DMS79 treated with DMSO at 0.1 percent for 48 hours (cell line): ENCODE data around the gene LRRC14B.
"Not testable (repeated sequence)": the region's sequence is repeated elsewhere in the genome, so short reads cannot be mapped to it uniquely, and the experiment has no call there.

Source experiments
- DNase-seq: peaks from one replicate; lab custom pipeline; 2025; lab: John Stamatoyannopoulos, UW

LRRC14B gene

DNA sequence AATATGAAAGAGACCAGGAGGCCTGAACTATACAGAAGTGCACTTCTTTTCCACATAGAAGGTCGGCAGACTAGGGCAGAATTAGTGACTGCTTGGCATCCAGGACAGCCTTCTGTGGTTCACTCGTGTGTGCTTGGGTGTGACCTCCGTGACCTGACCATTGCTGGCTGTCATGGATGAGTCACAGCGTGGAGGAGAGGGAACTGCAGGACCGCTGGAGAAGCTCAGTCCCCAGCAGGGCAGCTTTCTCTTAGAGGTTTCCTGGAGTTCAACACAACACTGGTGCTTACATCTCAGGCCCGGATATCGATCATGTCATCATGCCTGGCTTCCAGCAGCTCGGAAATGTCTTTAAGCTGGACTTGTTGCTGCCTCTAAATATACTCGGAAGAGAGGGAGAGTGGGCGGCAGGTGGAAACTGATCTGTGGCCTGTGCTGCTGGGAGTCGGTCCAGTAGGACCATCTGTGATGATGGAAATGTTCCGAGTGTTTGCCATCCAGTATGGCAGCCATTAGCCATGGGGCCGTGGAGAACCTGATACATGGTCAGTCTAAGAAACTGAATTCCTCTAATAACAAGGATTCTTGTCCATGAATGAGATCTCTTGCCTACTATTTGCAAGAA is 49.9 kb downstream of the LRRC14B start:
- not testable (repeated sequence) for DNase-seq

DNA sequence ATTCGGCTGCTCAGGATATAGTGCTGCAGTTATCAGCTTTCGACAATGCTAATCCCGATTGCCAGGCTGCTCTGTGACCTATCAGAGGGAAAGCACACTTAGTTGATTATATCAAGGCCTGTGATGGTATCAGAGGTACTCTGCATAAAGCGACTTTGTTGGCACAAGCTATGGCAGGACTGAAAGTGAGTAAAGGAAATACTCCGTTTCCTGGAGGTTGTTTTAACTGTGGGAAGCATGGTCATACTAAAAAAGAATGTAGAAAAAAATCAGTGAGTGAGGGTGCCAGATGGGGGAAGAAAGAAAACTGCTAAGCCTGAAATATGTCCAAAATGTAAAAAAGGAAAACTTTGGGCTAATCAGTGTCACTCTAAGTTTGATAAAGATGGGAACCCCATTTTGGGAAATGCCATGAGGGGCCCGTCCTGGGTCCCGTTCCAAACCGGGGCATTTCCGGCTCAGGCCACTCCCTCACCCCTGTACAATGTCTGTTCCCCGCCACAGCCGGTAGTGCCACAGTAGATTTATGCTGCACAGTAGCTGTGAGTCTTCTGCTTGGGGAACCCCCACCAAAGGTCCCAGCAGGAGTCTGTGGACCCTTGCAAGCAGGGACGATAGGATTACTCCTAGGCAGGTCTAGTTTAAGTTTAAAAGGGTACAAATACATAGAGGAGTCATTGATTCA is 52.5 kb downstream of the LRRC14B start:
- DNase-seq, result not testable (repeated sequence)

DNA sequence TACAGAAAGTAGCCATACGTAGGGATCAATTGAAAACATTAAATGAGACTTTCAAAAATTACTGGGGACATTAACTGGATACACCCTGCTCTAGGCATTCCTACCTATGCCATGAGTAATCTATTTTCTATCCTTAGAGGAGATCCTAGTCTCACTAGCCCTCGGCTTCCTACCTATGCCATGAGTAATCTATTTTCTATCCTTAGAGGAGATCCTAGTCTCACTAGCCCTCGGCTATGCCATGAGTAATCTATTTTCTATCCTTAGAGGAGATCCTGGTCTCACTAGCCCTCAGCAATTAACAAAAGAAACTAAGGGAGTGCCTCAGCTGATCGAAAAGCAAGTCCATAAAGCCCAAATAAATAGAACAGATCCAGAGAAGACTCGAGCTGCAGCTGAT is 54.4 kb downstream of the LRRC14B start:
- DNase-seq, result not testable (repeated sequence)
